Natural killer cell (primary cell): ENCODE measurements around the gene UCMA. TPM values are rescaled to one million over a fixed set of nuclear protein-coding genes. Genes with fewer than 3 reads are reported as not detected.

Source experiments
- ATAC-seq, 3 donors: fragments of 150-1000 bp in 2 of 3; fragments of 200-7000 bp in 1 of 3; cut with Tn5 transposase; 1 replicate in 1 of 3; 2 replicates in 2 of 3; pipeline ENCODE4 v1.10.0; 2021; ENCODE audit warnings: mild to moderate bottlenecking in 2 of 3, moderate library complexity in 2 of 3
- DNase-seq, 2 donors: peaks; one replicate each; pipeline versions ENCODE4 v3.0.0 to v3.0.0-alpha.2; 2013 to 2021; ENCODE audit warnings: mixed read lengths in 1 of 2
- H3K27ac ChIP-seq: one replicate; pipeline ENCODE4 v1.5.1; 2013; ENCODE audit warnings: mild to moderate bottlenecking, low read length
- H3K27me3 ChIP-seq: one replicate; pipeline ENCODE4 v1.6.1; 2013; ENCODE audit warnings: low read length; ENCODE audit not compliant: control insufficient read depth, insufficient read depth
- H3K36me3 ChIP-seq: one replicate; pipeline ENCODE4 v1.6.1; 2013; ENCODE audit warnings: low read length; ENCODE audit not compliant: control insufficient read depth, insufficient read depth
- H3K4me1 ChIP-seq: one replicate; pipeline ENCODE4 v1.6.1; 2013; ENCODE audit warnings: low read length; ENCODE audit not compliant: control insufficient read depth, insufficient read depth
- H3K4me3 ChIP-seq: one replicate; pipeline ENCODE4 v1.5.1; 2013; ENCODE audit warnings: low read length
- H3K9me3 ChIP-seq: one replicate; pipeline ENCODE4 v1.6.1; 2013; ENCODE audit warnings: low read length; ENCODE audit not compliant: control insufficient read depth, insufficient read depth
- H3K27ac Mint-ChIP-seq, 2 donors: one replicate each; pipeline ENCODE4 v1.8.0; 2022; ENCODE audit warnings: mild to moderate bottlenecking in 2 of 2, mixed read lengths in 2 of 2, moderate library complexity in 1 of 2
- H3K27me3 Mint-ChIP-seq, 2 donors: one replicate each; pipeline ENCODE4 v1.8.0; 2022; ENCODE audit warnings: low read depth in 2 of 2, mixed read lengths in 2 of 2
- H3K36me3 Mint-ChIP-seq: one replicate; pipeline ENCODE4 v1.8.0; 2022; ENCODE audit warnings: mixed read lengths
- H3K4me1 Mint-ChIP-seq, 2 donors: one replicate each; pipeline ENCODE4 v1.8.0; 2022; ENCODE audit warnings: mixed read lengths in 2 of 2
- H3K4me3 Mint-ChIP-seq: one replicate; pipeline ENCODE4 v1.8.0; 2022; ENCODE audit warnings: mild to moderate bottlenecking, moderate library complexity, mixed read lengths
- H3K9me3 Mint-ChIP-seq, 2 donors: one replicate each; pipeline ENCODE4 v1.8.0; 2022; ENCODE audit warnings: mixed read lengths in 2 of 2
- WGBS: methylation state at CpG from one replicate; pipeline ENCODE4 v1.1.7; 2013; ENCODE audit warnings: missing lambda C conversion rate; ENCODE audit not compliant: insufficient coverage; 5-methylcytosine and 5-hydroxymethylcytosine counted together
- intact Hi-C: fragments of 100-400 bp; cut with micrococcal nuclease; formaldehyde crosslinking; loops from one replicate; pipeline ENCODE4 v1.14.2; 2022
- total RNA-seq, 4 donors: library from RNA; stranded (reverse); fragments of 120-200 nt in 1 of 4; gene quantifications; one replicate each; pipeline versions ENCODE4 v1.2.3 to v1.2.4, GENCODE V29; 2013 to 2022
- TF ChIP-seq, protein P1 (sequence below): fragments of 200-600 bp; IDR thresholded peaks from one replicate; pipeline ENCODE4 v1.8.0; 2022; ENCODE audit warnings: antibody characterized with exemption

Gene UCMA
- total RNA-seq, 3 donors from 2014 or later (not counting 1 experiment from before 2014, with no cell fraction given): not detected

DNA sequence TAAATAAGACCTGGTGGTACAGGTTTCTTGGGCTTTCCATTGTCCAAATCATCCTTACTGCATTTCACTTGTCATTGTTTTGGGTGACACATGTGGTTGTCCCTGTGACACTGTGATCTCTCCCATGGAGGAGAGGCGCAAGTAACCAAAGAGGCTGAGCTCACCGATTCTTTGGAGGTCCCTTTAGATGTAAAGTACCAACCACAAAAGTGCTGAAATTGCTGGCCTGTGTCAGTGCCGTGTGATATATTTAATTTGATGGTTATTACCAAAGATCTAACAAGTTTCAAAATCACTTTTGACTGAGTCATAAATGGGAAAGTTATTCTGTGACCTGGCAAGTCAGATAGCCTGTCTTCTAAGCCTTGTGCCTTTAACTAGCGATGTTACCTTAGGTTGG lies 53.4 kb downstream of the UCMA start:
- Histone ChIP-seq H3K27me3 (no peaks in the 10 kb centered on the region), H3K9me3 (no peaks in the 10 kb centered on the region), H3K4me3 (no peak overlapping the region), H3K27ac (no peak overlapping the region), H3K36me3 (no peaks in the 10 kb centered on the region), H3K4me1 (no peaks in the 10 kb centered on the region)
- no peaks in the 10 kb centered on the region for H3K36me3 Mint-ChIP-seq
- 84% methylated on average over 3 of the region's 4 CpGs for WGBS
- TF ChIP-seq, protein P1, sequence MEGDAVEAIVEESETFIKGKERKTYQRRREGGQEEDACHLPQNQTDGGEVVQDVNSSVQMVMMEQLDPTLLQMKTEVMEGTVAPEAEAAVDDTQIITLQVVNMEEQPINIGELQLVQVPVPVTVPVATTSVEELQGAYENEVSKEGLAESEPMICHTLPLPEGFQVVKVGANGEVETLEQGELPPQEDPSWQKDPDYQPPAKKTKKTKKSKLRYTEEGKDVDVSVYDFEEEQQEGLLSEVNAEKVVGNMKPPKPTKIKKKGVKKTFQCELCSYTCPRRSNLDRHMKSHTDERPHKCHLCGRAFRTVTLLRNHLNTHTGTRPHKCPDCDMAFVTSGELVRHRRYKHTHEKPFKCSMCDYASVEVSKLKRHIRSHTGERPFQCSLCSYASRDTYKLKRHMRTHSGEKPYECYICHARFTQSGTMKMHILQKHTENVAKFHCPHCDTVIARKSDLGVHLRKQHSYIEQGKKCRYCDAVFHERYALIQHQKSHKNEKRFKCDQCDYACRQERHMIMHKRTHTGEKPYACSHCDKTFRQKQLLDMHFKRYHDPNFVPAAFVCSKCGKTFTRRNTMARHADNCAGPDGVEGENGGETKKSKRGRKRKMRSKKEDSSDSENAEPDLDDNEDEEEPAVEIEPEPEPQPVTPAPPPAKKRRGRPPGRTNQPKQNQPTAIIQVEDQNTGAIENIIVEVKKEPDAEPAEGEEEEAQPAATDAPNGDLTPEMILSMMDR: no peak
- H3K27ac Mint-ChIP-seq: no peak overlapping the region
- DNase-seq (no peak), ATAC-seq (no peak)
- no peaks in the 10 kb centered on the region for H3K4me1 Mint-ChIP-seq
- no peaks in the 10 kb centered on the region for H3K9me3 Mint-ChIP-seq
- H3K27me3 Mint-ChIP-seq: no peaks in the 10 kb centered on the region
- H3K4me3 Mint-ChIP-seq: no peak overlapping the region
- intact Hi-C loops: no loop called here

DNA sequence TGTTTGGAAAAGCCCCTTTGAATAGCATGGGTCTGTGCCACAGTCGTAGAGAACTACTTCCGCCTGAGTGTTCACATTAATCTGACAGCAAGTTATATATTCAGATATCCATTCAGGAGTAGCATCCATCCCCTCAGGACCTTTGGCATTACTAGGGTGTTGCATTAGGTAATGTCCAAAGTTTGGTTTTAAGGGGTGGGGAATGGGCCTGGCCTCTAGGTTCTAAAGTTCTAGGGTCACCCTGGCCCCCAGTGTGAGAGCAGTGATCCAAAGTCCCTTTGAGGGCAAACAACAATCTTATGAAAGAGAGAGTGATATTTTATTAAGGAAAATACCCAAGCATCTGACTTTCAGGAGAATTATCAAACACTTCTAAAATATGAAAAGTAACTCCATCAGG lies 60.6 kb downstream of the UCMA start:
- Histone ChIP-seq H3K27ac (no peak overlapping the region), H3K27me3 (no peaks in the 10 kb centered on the region), H3K4me1 (no peaks in the 10 kb centered on the region), H3K36me3 (no peaks in the 10 kb centered on the region), H3K9me3 (no peaks in the 10 kb centered on the region), H3K4me3 (no peak overlapping the region)
- WGBS: 100% methylated on average over 2 of the region's 2 CpGs
- Mint-ChIP-seq H3K9me3 (no peaks in the 10 kb centered on the region), H3K4me3 (no peak overlapping the region), H3K36me3 (no peaks in the 10 kb centered on the region), H3K27me3 (no peaks in the 10 kb centered on the region), H3K4me1 (no peaks in the 10 kb centered on the region), H3K27ac (no peak overlapping the region)
- ATAC-seq: no peak
- TF ChIP-seq, protein P1: no peak
- intact Hi-C loops: no loop called here
- no peak for DNase-seq

Other genes with a start within 250 kb of the UCMA start
- under 1 TPM; 0.21 to 0.23 (median 0.23) TPM for gene CCDC3, start 232.7 kb downstream of the UCMA start, total RNA-seq
- 100 to 1,000 TPM; 140 to 177 (median 161) TPM for gene OPTN, start 134.2 kb downstream of the UCMA start, total RNA-seq
- 1 to 10 TPM in 2 of 3 donors, under 1 TPM in 1; 0.73 to 2.9 (median 1.3) TPM for gene MCM10, start 72.8 kb downstream of the UCMA start, total RNA-seq
- 1 to 10 TPM; 6.9 to 7.3 (median 7.2) TPM for gene PHYH, start 65.7 kb upstream of the UCMA start, total RNA-seq
- 10 to 100 TPM; 20.4 to 28.2 (median 23.4) TPM for gene SEPHS1, start 113.9 kb upstream of the UCMA start, total RNA-seq